K562 (cell line): ENCODE measurements around the gene UCKL1. TPM values are rescaled to one million over a fixed set of nuclear protein-coding genes. Genes with fewer than 3 reads are reported as not detected.

Experiments
- CBX1 ChIP-seq: sonication (generic); IDR thresholded peaks from 2 replicates; pipeline ENCODE4 v1.6.1; 2016; ENCODE audit warnings: antibody characterized with exemption, low read depth, mild to moderate bottlenecking
- CHCHD3 ChIP-seq: fragments of 250-450 bp; sonication (Bioruptor Pico); IDR thresholded peaks from 2 replicates; pipeline ENCODE4 v2.1.2; 2022; ENCODE audit warnings: mild to moderate bottlenecking
- CSDE1 ChIP-seq, 2 experiments: fragments of 450-650 bp; IDR thresholded peaks; 2 replicates each; pipeline ENCODE4 v1.6.1; 2016; ENCODE audit warnings: mild to moderate bottlenecking in 1 of 2
- FOXJ2 ChIP-seq: fragments of 200-800 bp; sonication (Bioruptor generic); IDR thresholded peaks from 2 replicates; pipeline ENCODE4 v1.6.1; 2016; ENCODE audit warnings: missing genetic modification characterization, missing compliant biosample characterization
- GABPA ChIP-seq: fragments of 200-800 bp; sonication (Bioruptor generic); conservative IDR thresholded peaks from 2 replicates; pipeline ENCODE4 v1.6.1; 2016; ENCODE audit warnings: low read depth, missing genetic modification characterization, missing compliant biosample characterization
- HDAC8 ChIP-seq: fragments of 450-650 bp; IDR thresholded peaks from 2 replicates; pipeline ENCODE4 v1.6.1; 2016; ENCODE audit warnings: mild to moderate bottlenecking, missing genetic modification characterization, moderate library complexity, missing compliant biosample characterization
- HNRNPK ChIP-seq: fragments of 200-400 bp; formaldehyde crosslinking; IDR thresholded peaks from one replicate; pipeline ENCODE4 v1.6.1; 2018; ENCODE audit warnings: mild to moderate bottlenecking, low read depth, low read length; ENCODE audit not compliant: poor library complexity, severe bottlenecking
- ID3 ChIP-seq, 2 experiments: fragments of 250-450 bp in 1 of 2; fragments of 450-650 bp in 1 of 2; sonication (Bioruptor Pico) in 1 of 2; IDR thresholded peaks; 2 replicates each; pipeline versions ENCODE4 v1.6.1 to v1.8.0; 2016 to 2021; ENCODE audit warnings: mild to moderate bottlenecking in 2 of 2, moderate library complexity in 2 of 2, missing compliant biosample characterization in 1 of 2, missing genetic modification characterization in 1 of 2
- KLF13 ChIP-seq: fragments of 450-650 bp; IDR thresholded peaks from 2 replicates; pipeline ENCODE4 v1.6.1; 2016; ENCODE audit warnings: missing genetic modification characterization, low read depth, mild to moderate bottlenecking, missing compliant biosample characterization, moderate library complexity, borderline replicate concordance
- MTA3 ChIP-seq: fragments of 450-650 bp; formaldehyde crosslinking; IDR thresholded peaks from 2 replicates; pipeline ENCODE4 v1.6.1; 2017; ENCODE audit warnings: mild to moderate bottlenecking, borderline replicate concordance
- MXI1 ChIP-seq: IDR thresholded peaks from 2 replicates; pipeline ENCODE4 v1.6.1; 2011; ENCODE audit warnings: low read depth, mild to moderate bottlenecking, improper control_type of control experiment, low read length
- NR2C2 ChIP-seq, 2 experiments: fragments of 200-800 bp in 1 of 2; sonication (Bioruptor generic) in 1 of 2; sonication (generic) in 1 of 2; formaldehyde crosslinking in 1 of 2; IDR thresholded peaks; 2 replicates each; pipeline versions ENCODE4 v1.6.1 to v1.8.0; 2016 to 2022; ENCODE audit warnings: mild to moderate bottlenecking in 1 of 2, missing compliant biosample characterization in 1 of 2, missing genetic modification characterization in 1 of 2, missing genetic modification reagents in 1 of 2
- NR4A1 ChIP-seq, 2 experiments: fragments of 250-450 bp in 1 of 2; fragments of 450-650 bp in 1 of 2; sonication (Bioruptor Pico) in 1 of 2; IDR thresholded peaks; 2 replicates each; pipeline versions ENCODE4 v1.4.0 to v1.6.1; 2016 to 2020; ENCODE audit warnings: mild to moderate bottlenecking in 2 of 2, missing compliant biosample characterization in 1 of 2, missing genetic modification characterization in 1 of 2, moderate library complexity in 1 of 2
- RAD21 ChIP-seq, 2 experiments: fragments of 250-450 bp in 1 of 2; fragments of 450-650 bp in 1 of 2; sonication (Bioruptor Pico) in 1 of 2; formaldehyde crosslinking in 1 of 2; IDR thresholded peaks in 1 of 2; conservative IDR thresholded peaks in 1 of 2; 2 replicates each; pipeline versions ENCODE4 v1.4.0 to v1.8.0; 2020 to 2022; ENCODE audit warnings: mild to moderate bottlenecking in 2 of 2, moderate library complexity in 1 of 2
- RBM22 ChIP-seq: fragments of 200-400 bp; formaldehyde crosslinking; IDR thresholded peaks from 2 replicates; pipeline ENCODE4 v1.6.1; 2018; ENCODE audit warnings: low read length, low read depth; ENCODE audit not compliant: poor library complexity, severe bottlenecking
- SIRT6 ChIP-seq: IDR thresholded peaks from one replicate; pipeline ENCODE4 v1.6.1; 2012; ENCODE audit warnings: low read depth, mild to moderate bottlenecking, control low read depth, inconsistent platforms, low read length, moderate library complexity
- STAT6 ChIP-seq: sonication (generic); formaldehyde crosslinking; IDR thresholded peaks from 2 replicates; pipeline ENCODE4 v1.8.1; 2023; ENCODE audit warnings: mild to moderate bottlenecking, missing genetic modification reagents
- TCF3 ChIP-seq: sonication (generic); formaldehyde crosslinking; IDR thresholded peaks from 2 replicates; pipeline ENCODE4 v1.4.0; 2020; ENCODE audit warnings: mild to moderate bottlenecking, missing genetic modification reagents
- U2AF2 ChIP-seq: fragments of 200-400 bp; formaldehyde crosslinking; optimal IDR thresholded peaks from 2 replicates; pipeline ENCODE3; 2017; ENCODE audit warnings: low read depth, mild to moderate bottlenecking, low read length
- ZFP30 ChIP-seq: fragments of 250-450 bp; sonication (Bioruptor Pico); IDR thresholded peaks from 2 replicates; pipeline ENCODE4 v1.8.0; 2022; ENCODE audit warnings: moderate library complexity, mild to moderate bottlenecking, inconsistent platforms, borderline replicate concordance
- ZFPM2 ChIP-seq: fragments of 250-450 bp; sonication (Bioruptor Pico); IDR thresholded peaks from 2 replicates; pipeline ENCODE4 v1.5.1; 2022; ENCODE audit warnings: mild to moderate bottlenecking
- ZNF140 ChIP-seq: fragments of 250-450 bp; sonication (Bioruptor Pico); IDR thresholded peaks from 2 replicates; pipeline ENCODE4 v1.8.0; 2021; ENCODE audit warnings: moderate library complexity, mild to moderate bottlenecking, inconsistent platforms
- ZNF282 ChIP-seq: sonication (generic); formaldehyde crosslinking; IDR thresholded peaks from 2 replicates; pipeline ENCODE4 v1.8.1; 2023; ENCODE audit warnings: missing genetic modification reagents
- ZNF354B ChIP-seq: fragments of 250-450 bp; sonication (Bioruptor Pico); IDR thresholded peaks from 2 replicates; pipeline ENCODE4 v1.4.0; 2020
- ZNF695 ChIP-seq: fragments of 450-650 bp; formaldehyde crosslinking; IDR thresholded peaks from 2 replicates; pipeline ENCODE4 v1.4.0; 2020; ENCODE audit warnings: mild to moderate bottlenecking, moderate library complexity
- polyA plus RNA-seq, 8 experiments: library from polyadenylated mRNA; depleted of rRNA in 4 of 8; stranded (reverse) in 5 of 8; unstranded in 3 of 8; fragments of >200 nt; fragmentation: Nextera tagmentation in 2 of 8; fragmentation: Illumina TruSeq in 1 of 8; extraction: Ambion mirVana in 2 of 8; extraction: Trizol in 1 of 8; gene quantifications; 2 replicates each; pipeline versions ENCODE4 v1.2.1 to v1.2.3, GENCODE V29; 2011 to 2014; ENCODE audit warnings: inconsistent platforms in 1 of 8, missing spikeins in 1 of 8
- total RNA-seq, 7 experiments: library from RNA; depleted of rRNA in 6 of 7; stranded (reverse); fragments of >200 nt in 6 of 7; fragmentation: Illumina TruSeq in 2 of 7; extraction: Trizol in 2 of 7; gene quantifications; 2 replicates each; pipeline versions ENCODE4 v1.2.1 to v1.2.3, GENCODE V29; 2011 to 2021; ENCODE audit warnings: low replicate concordance in 1 of 7

The UCKL1 gene
- total and polyA plus RNA-seq, 9 of the 15 experiments (the other 6 are each of a cell fraction or from before 2014, with no cell fraction given) = 3.1 to 52.8 (median 24.2) TPM

GRCh38 chr20:63973636-63974401, 17.6 kb upstream of the UCKL1 start (continued):
- no peak for TF ChIP-seq CHCHD3 (CRISPR knock-in tag)
- no peak for TF ChIP-seq HDAC8
- no peak for TF ChIP-seq ID3 (CRISPR knock-in tag; IDR thresholded peaks at IDR 0.05)
- TF ChIP-seq ID3 (tag; IDR thresholded peaks at IDR 0.05) = no peak
- TF ChIP-seq CBX1 = 0 out of 2 replicates have a peak, but pooled peaks have one; percentile 35
- TF ChIP-seq SIRT6 = no peak
- no peak for TF ChIP-seq HNRNPK
- TF ChIP-seq ZFPM2 = no peak
- no peak for TF ChIP-seq STAT6 (CRISPR knock-in tag)
- TF ChIP-seq MXI1 = no peak
- TF ChIP-seq RAD21 (CRISPR knock-in tag; conservative IDR thresholded peaks at IDR 0.05 in 1 of 2, IDR thresholded peaks at IDR 0.05 in 1 of 2) = peak; percentile 90 to 91
- TF ChIP-seq KLF13 = peak; percentile 33; the same call in 1 of the 2 replicates
- TF ChIP-seq MTA3 = no peak
- TF ChIP-seq U2AF2 = no peak
- TF ChIP-seq ZNF282 (CRISPR knock-in tag) = no peak
- peak; percentile 67; the same call in 1 of the 2 replicates for TF ChIP-seq NR2C2 (CRISPR knock-in tag; IDR thresholded peaks at IDR 0.05)
- no peak for TF ChIP-seq NR2C2 (tag; IDR thresholded peaks at IDR 0.05)
- TF ChIP-seq RBM22 = no peak
- TF ChIP-seq TCF3 (CRISPR knock-in tag) = no peak
- no peak for TF ChIP-seq ZNF695 (CRISPR knock-in tag)
- no peak for TF ChIP-seq NR4A1 (CRISPR knock-in tag; IDR thresholded peaks at IDR 0.05)
- no peak for TF ChIP-seq NR4A1 (tag; IDR thresholded peaks at IDR 0.05)
- TF ChIP-seq ZNF354B (CRISPR knock-in tag) = no peak
- TF ChIP-seq FOXJ2 (tag) = no peak
- no peak for TF ChIP-seq CSDE1 (IDR thresholded peaks at IDR 0.05)
- TF ChIP-seq ZFP30 (CRISPR knock-in tag) = no peak
- no peak for TF ChIP-seq GABPA
- no peak for TF ChIP-seq ZNF140 (CRISPR knock-in tag)
